Activated naive CD8-positive, alpha-beta T cell treated with anti-CD3 and anti-CD28 coated beads, Interleukin-2, amount 50 U/mL, for 16 hours (primary cell): ENCODE results near the gene HVCN1.
"Not testable (repeated sequence)": the region's sequence is repeated elsewhere in the genome, so short reads cannot be mapped to it uniquely, and the experiment has no call there.

Experiments
- DNase-seq: peaks from one replicate; pipeline ENCODE4 v3.0.0-alpha.2; 2020; ENCODE audit warnings: low read depth, low spot score

HVCN1 gene

GRCh38 chr12:110619534-110619953, 69.4 kb downstream of the HVCN1 start:
- no peak for DNase-seq

GRCh38 chr12:110616471-110617115, 72.3 kb downstream of the HVCN1 start:
- no peak for DNase-seq

GRCh38 chr12:110615171-110615570, 73.7 kb downstream of the HVCN1 start:
- no peak for DNase-seq

- DNase-seq = peak; percentile 93
Measured at GRCh38 chr12:110613771-110614684, 74.9 kb downstream of the HVCN1 start, which contains the start of gene TCTN1. TCTN1 (plus strand) TSS chr12:110614129; CDS start chr12:110614183, 54 bp downstream.

- DNase-seq = no peak
Measured at GRCh38 chr12:110613071-110613770, 75.7 kb downstream of the HVCN1 start.

- no peak for DNase-seq
Measured at GRCh38 chr12:110606253-110606611, 82.7 kb downstream of the HVCN1 start.

- DNase-seq = not testable (repeated sequence)
Measured at GRCh38 chr12:110602085-110602814, 86.7 kb downstream of the HVCN1 start.

- no peak for DNase-seq
Measured at GRCh38 chr12:110600254-110600653, 88.7 kb downstream of the HVCN1 start.

GRCh38 chr12:110599334-110599733, 89.6 kb downstream of the HVCN1 start:
- DNase-seq = no peak
